HUDEP-2 (cell line): ENCODE measurements around the gene VPS33A.
"Not testable (repeated sequence)": the region's sequence is repeated elsewhere in the genome, so short reads cannot be mapped to it uniquely, and the experiment has no call there.

Experiments used
- DNase-seq, 76 experiments: peaks; one replicate each; lab custom pipeline; 2025; ENCODE audit not compliant: unreplicated experiment in 76 of 76; lab: John Stamatoyannopoulos, UW

The VPS33A gene

DNA sequence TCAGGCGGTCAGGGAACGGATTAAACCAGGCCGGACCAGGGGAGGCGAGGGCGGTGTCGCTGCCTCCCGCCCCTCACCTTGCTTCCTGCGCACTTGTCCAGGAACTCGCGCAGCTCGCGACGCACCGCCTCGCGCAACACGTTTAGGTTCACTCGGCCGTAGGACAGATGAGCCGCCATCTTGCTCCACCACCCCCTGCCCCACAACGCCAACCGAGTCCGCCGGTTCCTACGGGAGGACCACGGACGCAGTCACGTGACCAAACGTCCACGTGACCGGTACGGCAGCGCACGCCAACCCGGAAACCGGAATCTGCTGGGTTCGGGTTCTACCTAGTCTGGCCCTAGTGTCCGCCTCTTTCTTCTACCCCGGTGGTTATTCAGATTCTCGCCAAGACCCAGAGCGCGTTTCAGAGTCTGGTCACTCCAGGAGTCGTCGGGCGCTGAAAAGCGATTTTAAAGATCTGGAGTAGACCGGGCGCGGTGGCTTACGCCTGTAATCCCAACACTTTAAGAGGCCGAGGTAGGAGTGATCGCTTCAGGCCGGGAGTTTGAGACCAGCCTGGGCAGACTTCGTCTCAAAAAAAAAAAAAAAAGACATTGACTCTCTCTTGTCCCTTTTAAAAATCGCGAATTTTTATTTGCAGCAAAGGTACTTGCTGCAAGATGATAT lies at the start of gene VPS33A:
Gene VPS33A (minus strand): TSS at position 265 of the 672 bp plus-strand sequence. CDS start 86 bp downstream, at position 179.
- DNase-seq: peak; percentile 3 to 96 (median 90)

DNA sequence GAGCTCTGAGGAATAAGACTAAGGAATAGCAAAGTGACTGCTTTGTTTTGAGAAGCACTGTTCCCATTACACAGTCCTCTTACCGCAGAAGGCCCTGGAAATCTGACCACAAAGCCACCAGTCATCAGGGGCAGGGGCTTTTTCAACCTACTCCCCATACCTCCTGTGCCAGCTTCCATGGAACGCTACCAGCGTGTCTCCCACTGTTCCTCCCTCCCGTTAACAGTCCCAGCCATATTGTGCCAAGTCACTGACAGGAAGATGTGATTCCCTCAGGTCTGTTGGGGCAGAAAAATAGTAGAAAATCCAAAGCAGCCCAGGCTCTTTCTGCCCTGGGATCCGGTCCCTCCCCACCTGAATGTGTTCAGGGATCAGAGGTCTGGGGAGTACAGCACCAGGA lies 46.6 kb upstream of the VPS33A start:
- DNase-seq: no peak

DNA sequence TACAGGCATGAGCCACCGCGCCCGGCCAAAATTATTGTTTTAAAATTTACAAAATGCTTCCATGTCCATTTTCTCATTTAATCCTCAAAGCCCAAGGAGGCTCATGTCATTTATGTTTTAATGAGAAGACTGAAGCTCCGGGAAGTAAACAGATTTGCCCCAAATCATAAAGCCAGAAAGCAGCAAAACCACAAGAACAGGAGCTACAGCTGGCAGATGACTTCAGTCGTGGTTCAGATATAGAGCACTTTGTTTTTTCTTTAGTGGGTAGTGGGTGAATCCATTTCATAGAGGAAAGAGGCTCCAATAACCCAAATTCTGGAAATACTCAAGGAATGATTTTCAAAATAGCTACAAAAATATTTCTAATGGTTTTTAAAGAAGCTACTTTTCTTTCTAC lies 45.4 kb upstream of the VPS33A start:
- no peak for DNase-seq

DNA sequence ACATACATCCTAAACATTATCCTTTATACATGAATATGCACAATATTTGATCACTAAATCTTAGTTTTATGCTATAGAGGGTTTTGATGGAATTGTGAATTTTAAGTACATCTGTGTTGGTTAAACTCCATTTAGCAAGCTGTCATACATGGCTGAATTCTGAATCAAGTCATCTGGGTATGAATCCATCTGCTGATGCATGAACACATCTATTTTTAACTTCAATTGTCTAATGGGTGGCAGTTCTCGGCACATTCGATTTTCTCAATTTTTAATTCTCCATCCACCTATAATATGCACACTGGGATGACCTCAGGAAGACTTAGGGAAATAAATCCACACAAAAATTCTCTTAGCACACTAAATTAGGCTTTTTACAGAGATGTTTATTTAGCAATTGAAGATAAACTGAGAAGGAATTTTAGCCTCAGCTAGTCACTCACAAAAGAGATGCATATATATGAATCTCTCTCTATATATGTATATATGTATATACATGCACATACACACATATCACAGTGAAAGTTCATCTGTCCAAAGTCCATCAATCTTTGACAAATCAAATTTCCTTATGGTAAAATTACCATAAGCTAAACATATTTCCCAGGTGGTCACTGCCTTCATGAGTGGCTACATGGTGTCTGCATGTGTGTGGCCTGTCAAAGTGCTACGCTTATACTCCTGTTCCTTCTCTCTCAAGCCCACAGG lies 44.5 kb upstream of the VPS33A start:
- DNase-seq: no peak

DNA sequence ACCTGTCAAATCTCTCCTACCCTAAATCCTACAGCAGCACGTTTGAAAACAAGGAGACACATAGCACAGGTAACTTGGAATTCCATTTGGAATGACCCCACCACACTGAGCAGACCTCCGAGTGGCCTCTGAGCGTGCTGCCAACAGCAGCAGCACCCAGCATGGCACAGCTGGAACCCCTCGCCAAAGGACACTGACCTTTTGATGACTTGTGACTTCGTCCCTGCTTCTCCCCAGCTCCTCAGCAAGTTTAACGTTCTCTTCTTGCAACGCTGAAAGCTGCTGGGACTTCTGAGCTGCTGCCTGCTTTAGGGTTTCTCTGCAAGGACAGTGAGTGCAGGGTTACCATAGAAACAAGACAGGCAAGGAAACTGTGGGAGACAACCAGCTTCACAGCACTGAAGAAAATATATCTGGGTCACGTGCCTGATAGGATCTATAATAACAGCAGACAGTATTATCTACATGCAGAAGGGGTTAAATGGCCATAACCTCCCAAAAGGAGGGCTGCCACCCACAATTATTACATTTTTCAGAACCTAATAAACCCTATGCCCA lies 43.3 kb upstream of the VPS33A start:
- DNase-seq: no peak

DNA sequence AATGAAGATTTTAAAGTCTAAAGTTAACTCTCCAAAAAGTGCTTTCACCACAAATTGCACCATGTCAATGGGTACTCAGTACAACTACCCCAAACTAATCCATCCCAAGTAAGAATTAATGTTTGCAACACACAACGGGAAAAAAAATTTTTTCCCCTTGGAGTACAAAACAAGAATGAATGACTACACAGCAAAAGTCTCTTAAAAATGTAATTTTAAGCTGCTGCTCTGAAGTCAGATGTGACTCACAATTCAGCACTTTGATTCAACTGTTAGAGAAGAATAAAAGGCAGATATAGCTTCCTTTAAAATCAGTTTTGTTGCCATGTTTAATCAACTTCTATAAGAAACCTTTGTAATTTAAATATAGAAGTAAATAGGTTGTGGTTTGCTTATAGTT lies 42.5 kb upstream of the VPS33A start:
- no peak for DNase-seq

DNA sequence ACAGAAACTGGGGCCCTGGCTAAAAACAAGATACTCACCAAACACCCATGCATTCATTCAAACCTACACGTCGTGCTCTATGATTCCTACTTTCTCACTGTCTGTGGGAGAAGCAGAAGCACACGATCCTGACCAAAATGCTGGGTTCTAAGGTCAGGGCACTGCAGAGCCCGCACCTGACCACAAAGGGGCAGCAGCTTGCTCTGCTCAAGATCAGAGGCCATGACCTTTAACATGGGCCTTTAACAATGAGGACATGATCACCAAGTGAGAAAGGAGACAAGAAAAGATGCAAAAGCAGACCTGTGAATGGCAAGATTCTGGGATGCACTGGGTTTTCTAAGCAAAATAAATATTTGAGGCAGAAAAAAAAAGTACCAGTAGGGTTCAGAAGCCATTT lies 40.1 kb upstream of the VPS33A start:
- DNase-seq: peak in 11 of 76 experiments; percentile 1 to 21 (median 5)

DNA sequence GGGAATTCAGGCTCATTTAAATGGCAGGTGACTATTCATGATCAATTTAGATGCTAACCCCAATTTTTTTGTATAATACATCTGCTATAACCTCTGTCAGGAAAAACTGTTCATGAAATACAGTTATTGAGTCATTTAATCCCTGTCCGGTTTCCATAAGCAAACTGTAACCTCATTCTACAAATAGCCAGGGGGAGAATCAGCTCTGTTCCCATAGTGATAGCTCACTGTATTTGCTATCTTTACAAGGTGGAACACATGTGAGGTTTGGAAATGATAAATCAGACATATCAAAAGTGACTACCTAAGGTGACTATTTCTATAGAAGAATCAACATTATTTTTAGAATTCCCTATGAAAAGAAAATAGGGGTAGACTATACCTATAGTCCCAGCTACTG lies 38.6 kb upstream of the VPS33A start:
- no peak for DNase-seq

DNA sequence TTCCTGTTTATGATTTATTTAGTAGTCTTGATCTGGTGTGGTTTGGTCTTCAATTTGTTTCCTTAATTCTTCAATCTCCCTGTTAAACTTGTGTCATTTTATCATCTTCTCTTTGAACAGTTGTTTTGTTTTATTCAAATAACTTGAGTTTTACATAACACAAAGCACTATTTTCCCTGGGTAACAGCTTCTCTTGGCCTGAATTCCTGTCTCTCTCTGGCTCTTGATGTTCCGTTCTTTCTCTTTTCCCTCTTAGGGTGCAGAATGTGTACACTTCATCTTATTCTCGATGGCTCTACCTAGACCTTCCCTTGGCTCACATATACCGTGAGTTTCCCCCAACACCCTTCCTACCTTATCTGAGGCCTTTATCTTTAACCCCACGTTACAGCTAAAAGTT lies 36.8 kb upstream of the VPS33A start:
- no peak for DNase-seq

DNA sequence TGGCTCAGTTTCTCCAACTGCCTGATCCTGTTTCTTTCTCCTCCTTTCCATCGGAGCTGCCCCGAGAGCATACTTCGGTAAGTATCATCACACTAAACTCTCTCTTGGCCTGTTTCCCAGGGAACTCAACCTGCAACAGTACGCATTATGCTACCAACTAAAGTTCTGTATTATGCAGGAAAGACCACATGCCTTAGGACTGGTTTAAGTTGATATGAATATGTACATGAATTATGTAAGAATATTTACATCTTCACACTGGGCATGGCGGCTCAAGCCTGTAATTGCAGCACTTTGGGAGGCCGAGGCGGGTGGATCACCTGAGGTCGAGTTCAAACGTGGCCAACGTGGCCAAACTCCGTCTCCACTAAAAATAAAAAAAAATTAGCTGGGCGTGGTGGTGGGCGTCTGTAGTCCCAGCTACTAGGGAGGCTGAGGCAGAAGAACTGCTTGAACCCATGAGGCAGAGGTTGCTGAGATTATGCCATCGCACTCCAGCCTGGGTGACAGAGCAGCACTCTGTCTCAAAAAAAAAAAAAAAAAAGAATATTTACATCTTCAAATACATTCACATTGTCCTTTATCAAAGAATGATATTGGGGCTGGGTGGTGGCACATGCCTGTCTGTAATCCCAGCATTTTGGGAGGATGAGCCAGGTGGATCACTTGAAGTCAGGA lies 31.9 kb upstream of the VPS33A start:
- DNase-seq: no peak

DNA sequence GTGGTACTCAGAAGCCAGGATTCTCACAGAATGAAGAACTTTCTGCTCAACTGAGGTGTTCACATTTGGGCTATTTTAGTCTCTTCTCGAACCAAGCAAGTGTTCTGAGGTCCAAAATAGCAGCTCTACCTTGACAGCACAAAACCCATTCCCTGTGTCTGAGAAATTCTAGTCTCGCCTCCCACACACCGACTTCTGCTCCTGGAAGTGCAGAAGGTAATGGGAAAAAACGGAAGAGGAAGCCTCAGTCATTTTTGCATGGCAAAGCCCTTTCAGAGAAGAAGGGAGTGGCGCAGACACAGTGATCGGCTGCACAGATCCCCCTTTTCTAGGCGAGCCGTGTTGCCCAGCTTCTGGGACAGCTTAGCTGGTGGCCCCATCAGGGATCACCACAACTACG lies 31.2 kb upstream of the VPS33A start:
- DNase-seq: no peak

DNA sequence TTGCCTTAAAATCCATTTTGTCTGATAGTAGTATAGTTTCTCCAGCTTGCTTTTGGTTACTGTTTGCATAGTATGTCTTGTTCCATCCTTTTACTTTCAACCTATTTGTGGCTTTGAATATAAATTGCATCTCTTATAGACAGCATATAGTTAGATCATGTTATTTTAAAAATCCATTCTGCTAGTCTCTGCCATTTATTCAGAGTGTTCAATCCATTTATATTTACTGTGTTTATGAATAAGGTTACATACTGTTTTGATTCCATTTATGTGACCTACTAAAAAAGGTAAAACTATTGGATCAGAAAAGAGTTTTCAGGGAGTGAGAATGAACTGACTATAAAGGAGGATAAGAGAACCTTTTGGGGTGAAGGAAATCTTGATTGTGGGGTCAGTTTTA lies 29.6 kb upstream of the VPS33A start:
- DNase-seq: no peak

DNA sequence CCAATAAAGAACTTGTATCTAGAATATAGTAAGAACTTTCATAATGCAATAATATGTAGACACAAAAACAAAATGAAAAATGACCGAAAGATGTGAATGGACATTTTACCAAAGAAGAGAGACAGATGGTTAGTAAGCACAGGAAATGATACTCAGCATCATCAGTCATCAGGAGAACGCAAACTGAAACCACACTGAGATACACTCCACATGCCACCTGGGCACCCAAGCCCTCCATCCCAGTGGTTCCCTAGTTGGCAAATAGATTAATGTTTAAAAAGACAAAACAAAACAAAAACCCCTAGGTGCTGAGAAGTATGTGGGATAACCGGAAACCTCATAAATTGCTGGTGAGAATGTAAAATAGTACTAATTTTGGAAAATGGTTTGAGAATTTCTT lies 26.8 kb upstream of the VPS33A start:
- DNase-seq: no peak

DNA sequence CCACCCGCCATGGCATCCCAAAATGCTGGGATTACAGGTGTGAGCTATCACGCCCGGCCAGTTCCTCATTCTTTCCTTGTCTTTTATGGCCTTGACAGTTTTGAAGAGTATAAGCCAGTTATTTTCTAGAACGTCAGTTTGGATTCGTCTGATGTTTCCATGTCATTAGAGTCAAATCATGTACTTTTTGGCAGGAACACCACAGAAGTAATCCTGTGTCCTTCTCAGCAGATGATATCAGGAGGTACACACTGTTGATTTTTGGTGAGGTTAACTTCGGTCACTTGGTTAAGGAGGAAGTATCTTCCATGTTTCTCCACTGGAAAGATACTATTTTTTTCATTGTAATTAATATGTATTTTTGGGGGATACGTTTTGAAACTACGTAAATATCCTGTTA lies 25.1 kb upstream of the VPS33A start:
- no peak for DNase-seq

DNA sequence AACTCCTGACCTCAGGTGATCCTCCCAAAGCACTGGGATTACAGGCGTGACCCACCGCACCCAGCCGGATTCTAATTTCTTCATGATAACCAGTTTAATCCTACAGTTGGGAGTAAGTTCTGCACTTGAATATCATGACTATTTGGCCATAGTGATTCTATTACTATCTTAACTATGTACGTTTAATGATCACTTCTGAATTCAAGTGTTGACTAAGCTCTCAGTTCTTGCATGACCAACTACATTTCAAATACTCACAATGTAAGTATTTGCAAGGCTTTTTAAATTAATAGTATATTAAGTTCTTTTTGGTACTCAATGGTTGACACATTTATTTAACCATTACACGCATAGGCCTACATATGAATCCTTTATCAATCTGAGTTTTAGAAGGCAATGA lies 17.4 kb upstream of the VPS33A start:
- no peak for DNase-seq

DNA sequence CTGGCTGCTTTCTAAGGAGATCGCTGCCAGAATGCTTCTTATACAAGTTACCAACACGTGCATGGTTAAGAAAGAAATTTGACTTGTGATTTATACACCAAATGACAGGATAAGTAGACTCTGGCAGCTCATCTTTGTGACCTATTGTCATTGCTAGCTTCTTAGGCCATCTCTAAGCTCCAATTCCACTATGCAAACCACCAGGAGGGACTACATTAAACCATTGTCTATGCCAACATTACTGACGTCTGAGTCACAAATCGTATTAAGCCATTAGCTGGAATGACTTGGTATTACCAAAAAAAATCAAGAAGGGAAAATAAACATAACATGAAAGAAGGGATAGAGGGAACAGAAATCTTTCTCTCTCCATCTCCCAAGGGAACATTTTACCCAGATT lies 15.8 kb upstream of the VPS33A start:
- DNase-seq: no peak

DNA sequence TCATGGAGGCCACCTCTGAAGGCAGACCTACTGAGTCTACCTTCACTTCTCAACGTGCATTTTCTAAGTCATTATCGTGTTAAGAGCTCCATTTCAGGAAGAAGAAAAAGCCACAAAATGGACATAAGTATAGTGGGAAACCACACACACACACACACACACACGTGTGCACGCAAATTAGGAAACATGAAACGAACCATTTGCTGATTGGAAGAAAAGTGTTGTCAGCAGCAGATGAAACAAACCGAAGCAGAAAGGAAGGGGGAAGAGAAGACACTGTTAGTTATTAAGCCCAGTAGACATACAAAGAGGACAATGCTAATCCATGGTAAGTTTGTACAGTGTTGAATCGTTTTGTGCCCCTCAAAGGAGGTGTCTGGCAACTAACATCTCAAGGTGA lies 9.9 kb upstream of the VPS33A start:
- DNase-seq: no peak

DNA sequence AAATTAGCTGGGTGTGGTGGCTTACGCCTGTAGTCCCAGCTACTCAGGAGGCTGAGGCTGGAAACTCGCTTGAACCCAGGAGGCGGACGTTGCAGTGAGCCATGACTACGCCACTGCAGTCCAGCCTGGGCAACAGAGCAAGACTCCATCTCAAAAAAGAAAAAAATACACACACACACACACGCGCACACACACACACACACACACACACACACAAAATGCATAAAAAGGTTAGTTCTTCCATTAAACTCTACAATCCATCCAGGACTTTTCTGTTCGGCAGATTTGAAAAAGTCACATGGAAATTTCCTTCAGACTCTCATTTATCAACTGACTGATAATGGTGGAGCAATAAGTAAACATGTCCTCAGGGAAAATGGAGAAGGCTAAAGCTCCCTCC lies 9.2 kb upstream of the VPS33A start:
- no peak for DNase-seq

DNA sequence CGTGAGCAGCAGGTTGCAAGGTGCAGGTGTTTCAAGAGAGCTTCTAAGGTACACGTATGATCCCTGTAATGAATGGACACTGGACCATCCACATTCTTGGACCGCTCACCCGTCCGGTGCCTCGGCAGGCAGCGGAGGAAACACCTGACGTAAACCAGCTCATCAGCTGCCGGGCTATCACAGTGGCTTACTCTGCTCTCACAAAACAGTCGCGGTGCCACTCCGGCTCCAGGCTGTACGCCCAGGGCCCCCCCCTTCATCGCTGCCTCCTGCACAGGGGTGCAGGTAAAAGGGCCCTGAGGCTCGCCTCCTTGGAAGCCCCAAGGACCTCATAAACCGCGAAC lies 436 bp downstream of the VPS33A start:
- peak in 11 of 76 experiments; percentile 17 to 51 (median 32) for DNase-seq

DNA sequence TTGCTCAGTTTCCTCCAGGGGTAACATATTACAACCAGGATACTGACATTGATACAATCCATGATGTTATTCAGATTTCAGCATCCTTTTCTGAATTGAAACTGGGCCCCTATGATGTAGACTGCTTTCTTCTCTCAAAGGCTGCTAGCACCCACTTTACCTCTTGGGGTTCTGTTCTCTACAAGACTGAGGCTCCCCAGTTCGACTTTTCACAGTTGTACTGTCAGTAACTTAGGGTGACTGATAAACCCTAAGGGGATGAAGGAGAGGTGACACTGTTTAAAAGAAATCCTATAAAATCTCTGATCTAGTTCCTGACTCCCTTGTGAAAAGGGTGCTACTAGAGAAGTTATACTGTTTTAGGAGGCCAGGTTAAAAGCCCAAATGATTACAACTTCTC lies 818 bp downstream of the VPS33A start:
- no peak for DNase-seq

DNA sequence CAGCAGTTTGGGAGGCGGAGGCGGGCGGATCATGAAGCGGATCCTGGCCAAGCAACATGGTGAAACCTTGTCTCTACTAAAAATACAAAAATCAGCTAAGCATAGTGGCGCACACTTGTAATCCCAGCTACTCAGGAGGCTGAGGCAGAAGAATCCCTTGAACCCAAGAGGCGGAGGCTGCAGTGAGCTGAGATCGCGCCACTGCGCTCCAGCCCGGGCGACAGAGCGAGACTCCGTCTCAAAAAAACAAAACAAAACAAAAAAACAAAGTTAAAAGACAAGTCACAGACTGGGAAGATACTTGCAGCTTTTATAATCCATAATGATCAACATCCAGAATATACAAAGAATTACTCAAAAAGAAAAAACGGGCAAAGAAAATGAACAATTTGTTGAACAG lies 5.6 kb downstream of the VPS33A start:
- DNase-seq: not testable (repeated sequence)

DNA sequence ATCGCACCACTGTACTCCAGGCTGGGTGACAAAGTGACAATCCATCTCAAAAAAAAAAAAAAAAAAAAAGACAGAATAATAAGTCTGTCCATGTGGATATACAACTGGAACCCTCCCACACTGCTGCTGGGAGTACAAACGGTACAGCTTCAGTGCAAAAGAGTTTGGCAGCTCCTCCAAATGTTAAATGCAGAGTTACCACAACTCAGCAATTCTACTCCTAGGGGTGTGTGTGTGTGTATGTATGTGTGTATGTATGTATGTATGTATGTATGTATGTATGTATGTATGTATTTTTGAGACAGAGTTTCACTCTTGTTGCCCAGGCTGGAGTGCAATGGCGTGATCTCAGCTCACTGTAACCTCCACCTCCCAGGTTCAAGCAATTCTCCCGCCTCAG lies 7.4 kb downstream of the VPS33A start:
- not testable (repeated sequence) for DNase-seq
